GM12864 (cell line): Measurements from ENCODE around the gene TRIM31.

Source experiments
- DNase-seq: peaks from one replicate; pipeline ENCODE4 v3.0.0-alpha.2; 2011; ENCODE audit warnings: low read depth
- H3K4me3 ChIP-seq: 2 replicates; pipeline ENCODE4 v1.5.1; 2011; ENCODE audit warnings: mild to moderate bottlenecking, low read depth, low read length, control low read depth
- CTCF ChIP-seq: IDR thresholded peaks from 2 replicates; pipeline ENCODE4 v1.5.1; 2011; ENCODE audit warnings: low read depth, mild to moderate bottlenecking, moderate library complexity, low read length, control low read depth, inconsistent platforms; ENCODE audit errors: missing control alignments

TRIM31 gene

GRCh38 chr6:30055513-30055912 lies 57.4 kb downstream of the TRIM31 start:
- TF ChIP-seq CTCF = no peak
- H3K4me3 ChIP-seq = no peak overlapping the region
- DNase-seq = no peak

GRCh38 chr6:30053682-30054081 lies 59.2 kb downstream of the TRIM31 start:
- DNase-seq = no peak
- H3K4me3 ChIP-seq = no peak overlapping the region
- no peak for TF ChIP-seq CTCF
